ENCODE results near the gene GALNT8. TPM values are rescaled to one million over a fixed set of nuclear protein-coding genes. Genes with fewer than 3 reads are reported as not detected.
"Not testable (repeated sequence)": the region's sequence is repeated elsewhere in the genome, so short reads cannot be mapped to it uniquely, and the experiment has no call there.

GALNT8 gene
- total RNA-seq, 1 donor, result not detected

DNA sequence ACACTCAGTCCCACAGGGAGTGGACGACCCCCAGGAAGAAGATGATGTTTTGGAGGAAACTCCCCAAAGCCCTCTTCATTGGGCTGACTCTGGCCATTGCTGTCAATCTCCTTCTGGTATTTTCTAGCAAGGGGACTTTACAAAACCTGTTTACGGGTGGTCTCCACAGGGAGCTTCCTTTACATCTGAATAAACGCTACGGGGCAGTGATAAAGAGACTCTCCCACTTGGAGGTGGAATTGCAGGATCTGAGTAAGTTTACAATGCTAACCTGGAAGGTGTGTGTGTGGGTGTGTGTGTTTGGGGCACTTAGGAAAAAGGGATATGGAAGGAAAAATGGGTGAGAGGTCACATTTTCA is 416 bp downstream of the GALNT8 start:
- TF ChIP-seq, protein P1, sequence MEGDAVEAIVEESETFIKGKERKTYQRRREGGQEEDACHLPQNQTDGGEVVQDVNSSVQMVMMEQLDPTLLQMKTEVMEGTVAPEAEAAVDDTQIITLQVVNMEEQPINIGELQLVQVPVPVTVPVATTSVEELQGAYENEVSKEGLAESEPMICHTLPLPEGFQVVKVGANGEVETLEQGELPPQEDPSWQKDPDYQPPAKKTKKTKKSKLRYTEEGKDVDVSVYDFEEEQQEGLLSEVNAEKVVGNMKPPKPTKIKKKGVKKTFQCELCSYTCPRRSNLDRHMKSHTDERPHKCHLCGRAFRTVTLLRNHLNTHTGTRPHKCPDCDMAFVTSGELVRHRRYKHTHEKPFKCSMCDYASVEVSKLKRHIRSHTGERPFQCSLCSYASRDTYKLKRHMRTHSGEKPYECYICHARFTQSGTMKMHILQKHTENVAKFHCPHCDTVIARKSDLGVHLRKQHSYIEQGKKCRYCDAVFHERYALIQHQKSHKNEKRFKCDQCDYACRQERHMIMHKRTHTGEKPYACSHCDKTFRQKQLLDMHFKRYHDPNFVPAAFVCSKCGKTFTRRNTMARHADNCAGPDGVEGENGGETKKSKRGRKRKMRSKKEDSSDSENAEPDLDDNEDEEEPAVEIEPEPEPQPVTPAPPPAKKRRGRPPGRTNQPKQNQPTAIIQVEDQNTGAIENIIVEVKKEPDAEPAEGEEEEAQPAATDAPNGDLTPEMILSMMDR (IDR thresholded peaks at IDR 0.05; ENCODE audit: insufficient read depth, low read length), result no peak
- no peak overlapping the region for H3K4me3 ChIP-seq (ENCODE audit: low read depth, low read length)
- DNase-seq (ENCODE audit: low read depth), result no peak

- not testable (repeated sequence) for H3K4me3 ChIP-seq (ENCODE audit: low read depth, low read length); DNase-seq (ENCODE audit: low read depth)
Measured at GRCh38 chr12:4721587-4721986, 1.4 kb downstream of the GALNT8 start.

GRCh38 chr12:4723226-4723625 is 3.0 kb downstream of the GALNT8 start:
- DNase-seq (ENCODE audit: low read depth), result no peak
- no peak overlapping the region for H3K4me3 ChIP-seq (ENCODE audit: low read depth, low read length)
- TF ChIP-seq, protein P1 (IDR thresholded peaks at IDR 0.05; ENCODE audit: insufficient read depth, low read length), result no peak

GRCh38 chr12:4725057-4725456 is 4.9 kb downstream of the GALNT8 start:
- TF ChIP-seq, protein P1 (IDR thresholded peaks at IDR 0.05; ENCODE audit: insufficient read depth, low read length), result no peak
- H3K4me3 ChIP-seq (ENCODE audit: low read depth, low read length), result no peak overlapping the region
- DNase-seq (ENCODE audit: low read depth), result no peak

DNA sequence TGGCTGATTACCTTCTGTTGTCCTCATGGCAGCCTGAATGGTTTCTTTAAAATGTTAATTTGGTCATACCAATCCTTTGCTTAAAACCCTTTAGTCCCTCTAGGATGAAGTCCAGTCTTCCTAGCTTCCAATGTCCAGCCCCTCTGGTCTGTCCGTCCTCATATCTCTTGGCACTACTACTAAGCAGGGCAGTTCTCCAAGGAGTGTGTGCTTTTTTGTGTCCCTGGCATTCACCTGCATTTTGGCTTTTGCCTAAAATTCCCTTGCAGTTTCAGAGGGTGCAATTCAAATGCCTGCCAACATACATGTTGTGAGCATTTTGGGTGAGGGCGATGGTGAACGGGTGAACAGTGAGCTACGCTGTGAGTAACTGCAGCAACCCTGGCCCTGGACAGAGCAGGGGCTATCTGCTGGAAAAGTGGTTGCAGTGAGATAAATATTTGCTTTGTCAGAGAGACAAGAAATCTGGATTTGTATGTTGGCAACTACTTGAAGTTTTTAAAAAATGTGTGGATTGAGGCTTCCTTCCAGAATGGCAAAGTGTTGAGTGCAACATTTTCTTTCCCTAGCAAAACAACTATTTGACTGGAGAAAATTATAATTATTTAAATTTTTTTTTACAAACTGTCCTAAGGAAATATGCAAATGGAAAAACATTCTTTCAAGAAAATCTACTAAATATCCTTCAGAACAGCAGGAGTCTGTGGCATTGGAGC is 14.6 kb downstream of the GALNT8 start:
- TF ChIP-seq, protein P1 (IDR thresholded peaks at IDR 0.05; ENCODE audit: insufficient read depth, low read length), result no peak
- no peak for DNase-seq (ENCODE audit: low read depth)
- no peak overlapping the region for H3K4me3 ChIP-seq (ENCODE audit: low read depth, low read length)

GRCh38 chr12:4736091-4736490 is 15.9 kb downstream of the GALNT8 start:
- DNase-seq (ENCODE audit: low read depth), result peak; percentile 6

DNA sequence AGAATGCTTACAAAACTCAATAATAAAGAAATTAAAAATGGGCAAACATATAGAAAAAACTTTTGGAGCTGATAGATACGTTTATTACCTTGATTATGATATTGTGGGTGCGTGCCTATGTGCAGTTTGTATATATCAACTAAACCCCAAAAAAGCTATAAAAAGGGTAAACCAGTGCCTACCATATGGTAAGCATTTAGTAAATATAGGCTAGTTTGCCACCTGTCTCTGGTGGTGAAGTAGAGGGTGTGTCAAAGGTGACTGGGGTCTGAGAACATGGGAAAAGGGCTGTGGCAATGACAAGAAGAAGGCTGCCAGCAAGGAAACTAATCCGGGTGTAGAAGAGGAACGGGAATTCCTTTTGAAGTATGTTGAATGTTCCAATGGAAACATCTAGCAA is 18.3 kb downstream of the GALNT8 start:
- DNase-seq (ENCODE audit: low read depth), result no peak
- H3K4me3 ChIP-seq (ENCODE audit: low read depth, low read length), result no peak overlapping the region
- TF ChIP-seq, protein P1 (IDR thresholded peaks at IDR 0.05; ENCODE audit: insufficient read depth, low read length), result no peak

More at GRCh38 chr12:4736091-4736490, 15.9 kb downstream of the GALNT8 start:
- no peak overlapping the region for H3K4me3 ChIP-seq (ENCODE audit: low read depth, low read length)
- TF ChIP-seq, protein P1 (IDR thresholded peaks at IDR 0.05; ENCODE audit: insufficient read depth, low read length), result no peak

Data from fibroblast of the aortic adventitia (primary cell).